ENCODE measurements around the gene DHX58. TPM values are rescaled to one million over a fixed set of nuclear protein-coding genes. Genes with fewer than 3 reads are reported as not detected.

Gene DHX58
- total RNA-seq, 2 donors from 2014 or later = 13.7 to 18.5 TPM

DNA sequence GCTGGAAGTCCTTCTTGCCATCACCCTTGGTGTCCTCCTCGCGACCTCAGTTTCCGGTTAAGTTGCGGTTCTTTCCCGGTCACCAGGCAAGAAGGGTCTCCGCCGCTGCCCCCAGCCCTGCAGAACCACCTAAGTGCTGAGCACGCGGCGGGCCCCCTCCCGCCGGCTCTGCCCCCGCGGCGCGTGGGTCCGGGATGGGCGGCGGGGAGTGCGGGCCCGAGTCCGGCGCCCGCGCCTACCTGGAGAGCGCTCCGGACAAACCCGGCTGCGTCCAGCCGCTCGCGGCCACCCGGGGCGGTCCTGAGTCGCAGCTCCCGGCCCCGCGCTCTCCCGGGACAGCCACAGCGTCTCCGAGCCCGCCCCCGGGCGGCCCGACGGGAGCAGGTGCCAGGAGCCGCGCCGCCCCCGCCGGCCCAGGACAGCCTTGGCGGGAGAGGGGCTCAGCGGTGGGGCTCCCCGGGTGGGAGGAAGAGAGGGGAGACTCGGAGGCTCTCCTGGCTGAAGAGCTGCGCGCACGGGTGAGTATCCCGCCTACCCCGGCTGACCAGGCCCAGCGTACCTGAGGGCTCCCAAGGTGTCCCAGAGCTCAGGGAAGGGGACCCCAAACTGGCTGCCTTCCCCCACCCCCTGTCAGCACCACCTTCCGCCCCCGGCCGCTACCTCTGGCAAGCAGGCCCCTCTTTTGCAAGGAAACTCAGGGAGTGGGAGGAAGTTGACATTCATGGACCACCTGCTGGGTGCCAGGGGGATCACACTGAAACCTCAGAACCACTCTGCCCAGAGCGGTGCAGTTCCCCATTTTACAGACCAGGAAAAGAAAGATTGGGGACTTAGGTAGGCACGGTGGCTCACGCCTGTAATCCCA, 40.0 kb downstream of the DHX58 start:
- H3K4me1 ChIP-seq (ENCODE audit: control insufficient read depth in 1 of 2, low read depth in 2 of 2) = peaks cover 6 to 12% of the 10 kb centered on the region in 2 donors
- H3K36me3 ChIP-seq = no peaks in the 10 kb centered on the region
- ATAC-seq (ENCODE audit: insufficient number of reproducible peaks, low FRiP score, low read depth) (no peak), DNase-seq (ENCODE audit: low spot score) (no peak)
- no peak overlapping the region for H3K27ac ChIP-seq
- TF ChIP-seq, protein P1, sequence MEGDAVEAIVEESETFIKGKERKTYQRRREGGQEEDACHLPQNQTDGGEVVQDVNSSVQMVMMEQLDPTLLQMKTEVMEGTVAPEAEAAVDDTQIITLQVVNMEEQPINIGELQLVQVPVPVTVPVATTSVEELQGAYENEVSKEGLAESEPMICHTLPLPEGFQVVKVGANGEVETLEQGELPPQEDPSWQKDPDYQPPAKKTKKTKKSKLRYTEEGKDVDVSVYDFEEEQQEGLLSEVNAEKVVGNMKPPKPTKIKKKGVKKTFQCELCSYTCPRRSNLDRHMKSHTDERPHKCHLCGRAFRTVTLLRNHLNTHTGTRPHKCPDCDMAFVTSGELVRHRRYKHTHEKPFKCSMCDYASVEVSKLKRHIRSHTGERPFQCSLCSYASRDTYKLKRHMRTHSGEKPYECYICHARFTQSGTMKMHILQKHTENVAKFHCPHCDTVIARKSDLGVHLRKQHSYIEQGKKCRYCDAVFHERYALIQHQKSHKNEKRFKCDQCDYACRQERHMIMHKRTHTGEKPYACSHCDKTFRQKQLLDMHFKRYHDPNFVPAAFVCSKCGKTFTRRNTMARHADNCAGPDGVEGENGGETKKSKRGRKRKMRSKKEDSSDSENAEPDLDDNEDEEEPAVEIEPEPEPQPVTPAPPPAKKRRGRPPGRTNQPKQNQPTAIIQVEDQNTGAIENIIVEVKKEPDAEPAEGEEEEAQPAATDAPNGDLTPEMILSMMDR (IDR thresholded peaks at IDR 0.05) = no peak
- H3K27me3 ChIP-seq (replicated peaks; ENCODE audit: insufficient read depth) = no peaks in the 10 kb centered on the region
- H3K9me3 ChIP-seq = no peaks in the 10 kb centered on the region
- H3K4me3 ChIP-seq = peak overlapping the region; percentile 61

DNA sequence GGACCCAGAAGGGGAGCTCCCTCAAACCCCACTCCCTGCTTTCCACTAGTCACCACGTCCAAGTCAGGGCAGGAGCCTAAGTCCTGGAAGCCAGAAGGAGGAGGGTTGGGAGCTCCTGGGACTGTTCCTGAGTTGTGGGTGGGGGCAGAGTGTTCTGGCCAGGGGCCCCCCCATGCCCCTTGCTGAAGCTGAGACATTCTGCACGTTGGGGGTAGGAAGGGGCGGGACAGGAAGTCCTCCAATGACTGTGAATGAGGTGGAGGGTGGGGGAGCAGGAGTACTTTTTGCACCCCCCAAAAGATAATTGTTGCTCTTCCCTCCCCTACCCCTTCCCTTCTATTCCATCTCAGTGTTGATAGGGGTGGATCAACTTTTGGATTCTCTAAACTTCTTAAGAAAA, 40.7 kb downstream of the DHX58 start:
- Histone ChIP-seq H3K27ac (no peak overlapping the region), H3K27me3 (replicated peaks; ENCODE audit: insufficient read depth) (no peaks in the 10 kb centered on the region), H3K4me1 (ENCODE audit: control insufficient read depth in 1 of 2, low read depth in 2 of 2) (peaks cover 6 to 12% of the 10 kb centered on the region in 2 donors), H3K9me3 (no peaks in the 10 kb centered on the region), H3K36me3 (no peaks in the 10 kb centered on the region), H3K4me3 (no peak overlapping the region)
- TF ChIP-seq, protein P1 (IDR thresholded peaks at IDR 0.05) = no peak
- DNase-seq (ENCODE audit: low spot score) = no peak
- no peak for ATAC-seq (ENCODE audit: insufficient number of reproducible peaks, low FRiP score, low read depth)

GRCh38 chr17:42068979-42069378, 43.5 kb downstream of the DHX58 start:
- Histone ChIP-seq H3K27me3 (replicated peaks; ENCODE audit: insufficient read depth) (no peaks in the 10 kb centered on the region), H3K4me3 (no peak overlapping the region), H3K36me3 (no peaks in the 10 kb centered on the region), H3K27ac (no peak overlapping the region), H3K9me3 (no peaks in the 10 kb centered on the region), H3K4me1 (ENCODE audit: control insufficient read depth in 1 of 2, low read depth in 2 of 2) (peaks cover 6 to 15% of the 10 kb centered on the region in 2 donors)
- TF ChIP-seq, protein P1 (IDR thresholded peaks at IDR 0.05) = no peak
- DNase-seq (ENCODE audit: low spot score) (no peak), ATAC-seq (ENCODE audit: insufficient number of reproducible peaks, low FRiP score, low read depth) (no peak)

GRCh38 chr17:42067371-42068091, 45.0 kb downstream of the DHX58 start:
- H3K4me1 ChIP-seq (ENCODE audit: control insufficient read depth in 1 of 2, low read depth in 2 of 2) = peaks cover 4 to 13% of the 10 kb centered on the region in 2 donors
- DNase-seq (ENCODE audit: low spot score) (no peak), ATAC-seq (ENCODE audit: insufficient number of reproducible peaks, low FRiP score, low read depth) (peak; percentile 12)

More at GRCh38 chr17:42067371-42068091, 45.0 kb downstream of the DHX58 start:
- H3K27me3 ChIP-seq (replicated peaks; ENCODE audit: insufficient read depth) = no peaks in the 10 kb centered on the region
- no peak overlapping the region for H3K27ac ChIP-seq
- H3K9me3 ChIP-seq = no peaks in the 10 kb centered on the region
- H3K36me3 ChIP-seq = no peaks in the 10 kb centered on the region
- TF ChIP-seq, protein P1 (IDR thresholded peaks at IDR 0.05) = peak; percentile 90
- H3K4me3 ChIP-seq = no peak overlapping the region
